GM18868 (cell line): Measurements from ENCODE around the gene BRINP3.
A peak's percentile ranks its signal among the peaks of the same experiment; 100 is the strongest.

Experiments used
- ATAC-seq: cut with Tn5 transposase; IDR thresholded peaks from one replicate; pipeline ENCODE4 v1.9.1; 2021; ENCODE audit warnings: mild to moderate bottlenecking, moderate library complexity; ENCODE audit not compliant: unreplicated experiment

BRINP3 gene

GRCh38 chr1:190327271-190327670 lies 150.4 kb downstream of the BRINP3 start:
- no peak for ATAC-seq

- no peak for ATAC-seq
Observed at GRCh38 chr1:190323530-190323929, 154.1 kb downstream of the BRINP3 start.

DNA sequence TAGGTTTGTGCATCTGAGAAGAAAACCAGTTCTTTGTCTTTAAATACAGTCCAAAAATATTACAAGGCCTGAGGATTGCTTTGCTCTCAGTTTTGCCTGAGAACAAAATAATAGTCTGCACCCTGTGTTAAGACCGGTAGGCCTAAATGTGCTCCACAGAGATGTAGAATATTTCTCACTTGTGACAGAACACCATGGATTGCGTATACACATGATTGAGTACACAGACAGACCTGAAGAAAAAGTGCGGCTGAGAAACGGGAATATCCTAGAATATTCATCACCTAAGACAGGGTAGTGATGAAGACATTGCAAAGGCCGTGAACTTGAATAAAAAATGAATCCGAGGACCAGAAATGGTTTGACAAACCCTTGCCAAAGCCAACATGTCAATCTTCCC lies 155.4 kb downstream of the BRINP3 start:
- no peak for ATAC-seq

DNA sequence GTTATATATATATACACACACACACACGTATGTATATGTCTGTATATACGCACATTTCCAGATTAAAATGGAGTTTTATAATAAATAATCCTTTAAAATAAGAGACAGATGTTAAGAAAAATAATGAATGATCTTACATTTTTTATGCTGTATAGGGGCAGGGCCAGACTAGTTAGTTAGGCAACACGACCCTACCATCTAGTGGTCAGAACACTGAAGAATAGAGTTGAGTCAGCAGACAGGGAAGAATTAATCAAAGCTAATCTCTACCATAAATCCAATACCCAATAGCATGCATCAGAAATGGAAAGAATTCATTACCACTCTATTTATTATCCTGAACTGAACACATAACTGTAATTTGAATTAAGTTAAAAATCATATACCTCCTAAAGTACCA lies 156.7 kb downstream of the BRINP3 start:
- ATAC-seq, result peak; percentile 47

DNA sequence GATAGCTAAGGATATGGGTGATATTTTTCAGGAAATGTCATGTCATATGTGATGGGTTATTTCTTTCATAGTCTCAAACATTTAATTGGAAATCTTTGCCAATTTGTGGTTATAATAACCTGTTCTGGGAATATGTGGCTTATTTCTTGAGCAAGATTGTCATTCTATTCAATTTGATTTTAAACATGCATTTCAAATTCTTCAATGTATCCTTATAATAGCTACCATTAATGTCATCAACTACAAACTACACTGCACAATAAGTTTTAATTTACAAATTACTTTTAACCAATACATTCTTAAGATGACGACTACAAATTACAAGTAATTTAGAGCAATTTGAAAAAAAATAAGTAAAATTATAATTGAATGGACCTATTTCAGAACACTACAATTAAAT lies 164.9 kb downstream of the BRINP3 start:
- ATAC-seq, result no peak

DNA sequence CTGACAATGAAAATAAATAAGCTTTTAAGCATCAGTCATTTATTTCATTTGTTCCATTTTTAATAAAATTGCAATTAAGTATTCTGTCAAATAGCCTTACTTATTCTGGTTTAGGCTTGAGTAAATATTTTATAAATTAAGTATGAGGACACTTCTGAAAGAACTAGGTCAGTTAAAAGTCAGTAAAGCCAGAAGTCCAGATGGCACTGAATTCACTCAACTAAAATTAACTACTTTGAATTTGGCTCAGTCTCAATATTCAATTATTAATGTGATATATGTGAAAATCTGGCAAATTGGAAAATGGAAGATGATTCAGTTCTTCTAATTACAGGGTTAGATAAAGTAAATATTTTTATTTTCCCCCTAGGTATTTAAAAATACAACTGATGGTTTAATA lies 174.2 kb downstream of the BRINP3 start:
- ATAC-seq, result no peak

GRCh38 chr1:190296453-190296852 lies 181.2 kb downstream of the BRINP3 start:
- ATAC-seq, result no peak

DNA sequence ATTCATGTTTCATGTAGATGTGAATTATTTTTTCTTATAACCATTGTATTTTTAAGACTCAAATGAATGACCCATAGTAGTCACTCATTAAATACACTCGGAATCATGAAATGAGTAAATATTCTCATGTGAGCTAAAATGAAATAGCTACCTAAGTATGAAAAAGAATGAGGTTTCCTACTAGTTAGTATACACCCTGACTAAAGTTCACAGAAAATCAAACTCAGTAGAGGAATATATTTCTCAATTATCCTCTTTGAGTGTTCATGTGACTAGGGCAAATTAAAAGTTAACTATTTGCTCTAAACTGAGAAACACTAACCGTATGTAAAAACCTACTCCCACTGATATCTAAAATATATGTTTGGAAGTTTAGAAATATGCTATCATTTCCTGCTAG lies 187.8 kb downstream of the BRINP3 start:
- ATAC-seq, result no peak

GRCh38 chr1:190286111-190286510 lies 191.6 kb downstream of the BRINP3 start:
- no peak for ATAC-seq

GRCh38 chr1:190277107-190277506 lies 200.6 kb downstream of the BRINP3 start:
- no peak for ATAC-seq

- ATAC-seq, result no peak
Observed at GRCh38 chr1:190274721-190275120, 202.9 kb downstream of the BRINP3 start.

- no peak for ATAC-seq
Observed at GRCh38 chr1:190273161-190273560, 204.5 kb downstream of the BRINP3 start.

- no peak for ATAC-seq
Observed at GRCh38 chr1:190262538-190262937, 215.1 kb downstream of the BRINP3 start.

- ATAC-seq, result no peak
Observed at GRCh38 chr1:190259424-190259823, 218.2 kb downstream of the BRINP3 start.

DNA sequence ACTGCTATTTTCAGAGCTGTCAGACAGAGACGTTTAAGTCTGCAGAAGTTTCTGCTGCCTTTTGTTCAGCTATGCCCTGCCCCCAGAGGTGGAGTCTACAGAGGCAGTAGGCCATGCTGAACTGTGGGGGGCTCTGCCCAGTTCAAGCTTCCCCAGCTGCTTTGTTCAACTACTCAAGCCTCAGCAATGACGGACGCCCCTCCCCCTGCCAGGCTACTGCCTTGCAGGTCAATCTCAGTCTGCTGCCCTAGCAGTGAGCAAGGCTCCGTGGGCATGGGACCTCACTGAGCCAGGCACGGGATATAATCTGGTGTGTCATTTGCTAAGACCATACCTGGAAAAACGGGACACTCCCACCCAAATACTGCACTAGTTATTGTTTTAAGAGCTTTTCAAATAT lies 219.7 kb downstream of the BRINP3 start:
- no peak for ATAC-seq

- ATAC-seq, result no peak
Observed at GRCh38 chr1:190252046-190252445, 225.6 kb downstream of the BRINP3 start.

DNA sequence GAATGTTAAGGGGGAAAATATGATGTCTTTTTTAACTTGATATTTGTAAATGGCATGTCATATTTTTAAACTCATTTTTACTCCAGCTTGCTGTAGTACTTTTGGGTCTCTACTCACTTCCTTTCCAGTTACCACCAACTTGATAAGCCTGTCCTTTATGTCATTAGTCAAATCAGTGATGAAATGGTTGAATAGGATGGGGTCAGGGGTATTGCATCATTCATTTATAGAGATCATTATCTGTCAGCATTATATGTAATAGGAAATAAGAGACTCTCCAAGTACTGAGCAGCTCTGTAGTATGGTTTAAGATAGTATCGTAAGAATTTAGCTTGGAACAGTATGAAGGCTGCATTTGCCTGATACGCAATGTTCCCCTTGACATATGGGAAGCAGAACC lies 227.3 kb downstream of the BRINP3 start:
- ATAC-seq, result no peak

- ATAC-seq, result no peak
Observed at GRCh38 chr1:190244406-190244805, 233.3 kb downstream of the BRINP3 start.

GRCh38 chr1:190243056-190243455 lies 234.6 kb downstream of the BRINP3 start:
- no peak for ATAC-seq

GRCh38 chr1:190226006-190226405 lies 251.7 kb downstream of the BRINP3 start:
- ATAC-seq, result no peak

GRCh38 chr1:190212450-190212849 lies 265.2 kb downstream of the BRINP3 start:
- no peak for ATAC-seq

GRCh38 chr1:190207733-190208132 lies 269.9 kb downstream of the BRINP3 start:
- no peak for ATAC-seq

GRCh38 chr1:190205713-190206112 lies 272.0 kb downstream of the BRINP3 start:
- no peak for ATAC-seq

DNA sequence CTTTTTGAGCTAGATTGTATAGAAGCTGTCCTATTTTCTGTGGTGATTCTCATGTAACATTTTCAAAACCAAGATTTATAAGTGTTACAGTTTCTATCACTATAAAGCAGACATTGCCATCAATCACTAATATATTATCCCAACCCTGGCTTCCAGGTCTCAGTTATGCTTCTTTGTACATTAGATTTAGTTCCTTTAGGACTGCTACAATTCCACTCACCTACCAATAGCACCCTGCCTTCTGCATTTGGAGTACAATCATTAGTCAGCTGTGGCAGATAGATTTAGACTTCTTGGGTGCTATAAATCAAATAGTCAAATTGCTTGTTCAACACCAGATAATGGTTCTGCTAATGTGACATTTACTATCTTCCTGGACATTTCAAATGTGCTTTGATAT lies 281.6 kb downstream of the BRINP3 start:
- no peak for ATAC-seq
